GM21447 (cell line): ENCODE measurements around the gene PNPO.
"Not testable (repeated sequence)": the region's sequence is repeated elsewhere in the genome, so short reads cannot be mapped to it uniquely, and the experiment has no call there.

ENCODE experiments used
- ATAC-seq: cut with Tn5 transposase; IDR thresholded peaks from one replicate; pipeline ENCODE4 v1.9.1; 2021; ENCODE audit not compliant: unreplicated experiment

PNPO gene

GRCh38 chr17:47970725-47971499 is 29.5 kb downstream of the PNPO start, which contains the start of gene CDK5RAP3:
Gene CDK5RAP3 (plus strand): TSS chr17:47971113. CDS start chr17:47971147, 34 bp downstream.
- ATAC-seq, result peak; percentile 96

GRCh38 chr17:47973541-47973940 is 32.2 kb downstream of the PNPO start:
- no peak for ATAC-seq

- no peak for ATAC-seq
Observed at GRCh38 chr17:47975189-47975822, 33.9 kb downstream of the PNPO start.

DNA sequence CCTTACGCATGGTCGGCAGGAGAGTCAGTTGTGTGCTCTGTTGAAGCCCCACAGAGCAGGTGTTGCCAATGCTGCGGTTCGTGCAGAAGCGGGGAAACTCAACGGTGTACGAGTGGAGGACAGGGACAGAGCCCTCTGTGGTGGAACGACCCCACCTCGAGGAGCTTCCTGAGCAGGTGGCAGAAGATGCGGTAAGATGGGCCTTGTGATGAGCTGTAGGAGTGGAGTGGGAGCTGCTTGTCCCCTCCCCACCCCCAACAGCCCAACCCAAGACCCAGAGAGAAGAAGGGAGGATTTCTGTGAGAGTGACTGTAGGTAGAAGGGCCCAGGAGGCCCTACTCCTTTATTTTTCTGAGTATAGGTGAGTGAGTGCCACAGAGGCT is 34.4 kb downstream of the PNPO start:
- no peak for ATAC-seq

DNA sequence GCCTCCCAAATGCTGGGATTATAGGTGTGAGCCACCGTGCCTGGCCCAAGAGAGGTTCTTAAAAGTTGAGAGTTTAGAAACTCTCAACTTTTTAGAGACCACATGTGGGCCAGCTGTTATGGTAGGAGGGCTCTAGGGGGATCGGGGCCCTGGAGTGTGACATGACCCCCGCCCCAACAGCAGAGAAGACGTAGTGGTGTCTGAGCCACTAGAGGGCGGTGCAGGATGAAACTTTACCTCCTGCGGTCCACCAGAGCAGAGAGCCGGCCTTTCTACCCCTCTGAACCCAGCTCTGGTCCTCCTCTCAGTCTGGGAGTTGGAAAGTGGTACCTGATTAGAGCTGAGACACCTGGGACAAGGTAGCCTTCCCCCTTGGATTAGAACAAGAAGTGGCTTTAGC is 37.0 kb downstream of the PNPO start:
- no peak for ATAC-seq

DNA sequence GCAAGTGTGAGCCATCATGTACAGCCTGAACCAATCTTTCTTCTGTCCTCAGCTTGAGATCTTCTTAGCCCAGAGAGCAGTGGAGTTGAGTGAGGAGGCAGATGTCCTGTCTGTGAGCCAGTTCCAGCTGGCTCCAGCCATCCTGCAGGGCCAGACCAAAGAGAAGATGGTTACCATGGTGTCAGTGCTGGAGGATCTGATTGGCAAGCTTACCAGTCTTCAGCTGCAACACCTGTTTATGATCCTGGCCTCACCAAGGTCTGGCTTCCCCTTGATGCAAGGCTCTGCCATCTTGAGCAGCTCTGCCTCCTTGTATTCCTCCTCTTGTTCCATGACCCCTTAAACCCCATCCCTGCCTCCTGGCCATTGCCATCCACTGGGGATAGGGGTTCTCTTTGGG is 39.2 kb downstream of the PNPO start:
- ATAC-seq, result no peak

- no peak for ATAC-seq
Observed at GRCh38 chr17:47981462-47981861, 40.1 kb downstream of the PNPO start.

DNA sequence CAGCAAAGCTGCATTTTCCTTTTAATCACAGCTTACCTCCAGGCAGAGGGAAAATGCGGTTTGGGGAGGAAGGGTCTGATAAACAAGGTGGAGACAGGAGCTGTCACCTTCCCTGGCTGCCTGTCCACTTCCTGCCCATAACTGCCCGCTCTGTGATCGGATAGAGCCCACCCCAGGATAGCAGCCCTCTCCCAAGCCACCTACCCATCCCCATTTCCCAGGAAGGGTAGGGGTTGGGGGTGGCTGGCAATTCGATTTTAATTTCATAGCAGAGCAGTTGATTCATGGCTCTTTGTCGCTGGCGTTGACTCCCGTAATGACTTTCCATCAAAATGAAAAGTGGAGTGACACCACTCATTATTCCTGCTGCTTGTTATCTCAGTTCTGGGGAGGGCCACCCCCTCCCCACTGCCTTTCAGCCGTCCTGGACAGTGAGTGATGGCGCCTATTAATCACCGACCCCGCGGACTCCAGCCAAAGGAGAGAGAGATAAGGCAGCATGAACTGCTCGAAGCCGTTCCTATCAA is 40.8 kb downstream of the PNPO start:
- no peak for ATAC-seq

DNA sequence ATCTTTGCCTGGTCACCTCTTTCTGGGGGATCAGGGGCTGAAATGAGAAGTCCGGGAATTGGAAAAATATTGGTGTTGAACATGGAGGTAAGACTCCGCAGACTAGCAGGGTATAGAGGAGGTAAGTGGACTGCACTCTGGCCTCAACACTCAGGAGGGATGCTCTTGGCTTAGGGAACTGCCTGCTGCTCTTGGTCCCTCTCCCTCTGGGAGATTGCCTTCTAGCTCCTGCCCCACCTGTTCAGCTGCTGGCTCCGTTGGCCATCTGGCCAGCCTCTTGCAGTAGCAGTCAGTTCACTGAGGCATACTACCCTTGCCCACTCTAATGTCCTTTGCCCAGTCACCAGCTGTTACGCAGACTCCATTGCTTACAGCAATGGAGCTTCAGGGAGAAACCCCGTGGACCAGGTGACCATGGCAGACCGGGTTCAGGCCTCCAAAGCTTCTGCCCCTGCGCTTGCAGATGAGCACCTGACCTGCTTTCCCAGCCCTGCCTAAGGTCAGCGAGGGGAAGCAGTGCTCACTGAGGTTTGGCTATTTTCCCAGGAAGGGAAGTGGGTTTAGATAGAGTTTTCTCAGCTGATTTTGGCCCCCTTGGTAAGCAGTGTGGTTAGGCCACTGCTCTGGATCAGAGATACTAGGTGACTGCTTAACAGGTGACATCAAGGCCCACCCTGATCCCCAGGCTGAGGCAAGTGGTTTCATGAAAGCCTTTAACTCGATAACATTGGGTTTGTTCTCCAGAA is 41.4 kb downstream of the PNPO start:
- no peak for ATAC-seq

GRCh38 chr17:47983492-47984223 is 42.3 kb downstream of the PNPO start:
- no peak for ATAC-seq

DNA sequence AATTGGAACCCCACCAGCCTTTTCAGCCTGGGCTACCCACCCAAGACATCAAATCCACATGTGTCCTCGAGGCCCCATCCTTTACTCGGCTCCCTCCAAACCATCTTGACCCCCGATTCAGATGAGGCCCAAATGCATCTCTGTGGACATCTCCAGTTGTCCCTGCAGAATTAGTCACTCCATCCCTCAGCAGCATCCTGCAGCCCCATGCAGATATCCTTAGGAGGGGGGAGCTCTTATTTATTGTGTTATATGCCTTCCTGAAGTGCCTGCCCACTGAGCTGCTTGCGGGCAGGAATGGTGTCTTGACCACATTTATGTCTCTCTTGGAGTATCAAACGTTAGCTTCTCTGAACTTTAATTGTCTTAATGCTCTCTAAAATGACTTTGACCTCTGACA is 45.1 kb downstream of the PNPO start:
- no peak for ATAC-seq

DNA sequence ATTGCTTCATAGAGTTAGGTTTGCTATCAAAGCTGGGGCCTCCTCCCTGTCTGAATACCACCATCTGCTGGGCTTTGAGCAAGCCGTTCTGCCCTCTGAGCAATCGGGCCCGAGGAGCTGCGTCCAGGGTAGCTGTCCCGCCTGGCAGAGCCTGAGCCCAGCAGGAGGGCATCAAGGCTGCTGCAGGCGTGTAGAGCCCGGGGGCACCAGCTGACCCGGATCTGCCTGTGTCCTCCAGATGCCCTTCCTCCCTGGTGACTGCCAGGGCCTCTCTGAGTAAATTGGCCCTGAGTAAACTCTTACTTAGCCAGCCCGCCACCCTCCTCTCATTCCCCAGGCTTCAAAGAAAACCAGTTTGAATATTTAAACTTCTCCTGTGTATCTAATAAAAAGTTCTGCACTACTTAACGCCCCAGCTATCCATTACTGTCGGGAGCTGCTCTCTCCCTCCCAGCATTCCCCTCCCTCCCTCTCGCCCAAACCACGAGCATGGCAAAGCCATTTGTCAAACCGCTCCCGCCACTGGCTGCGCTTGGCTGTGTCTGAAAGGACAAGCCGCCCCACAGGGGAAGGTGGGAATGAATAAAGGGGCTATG is 46.0 kb downstream of the PNPO start:
- no peak for ATAC-seq

GRCh38 chr17:47988445-47988844 is 47.1 kb downstream of the PNPO start:
- ATAC-seq, result not testable (repeated sequence)

GRCh38 chr17:47989159-47989558 is 47.8 kb downstream of the PNPO start:
- no peak for ATAC-seq

DNA sequence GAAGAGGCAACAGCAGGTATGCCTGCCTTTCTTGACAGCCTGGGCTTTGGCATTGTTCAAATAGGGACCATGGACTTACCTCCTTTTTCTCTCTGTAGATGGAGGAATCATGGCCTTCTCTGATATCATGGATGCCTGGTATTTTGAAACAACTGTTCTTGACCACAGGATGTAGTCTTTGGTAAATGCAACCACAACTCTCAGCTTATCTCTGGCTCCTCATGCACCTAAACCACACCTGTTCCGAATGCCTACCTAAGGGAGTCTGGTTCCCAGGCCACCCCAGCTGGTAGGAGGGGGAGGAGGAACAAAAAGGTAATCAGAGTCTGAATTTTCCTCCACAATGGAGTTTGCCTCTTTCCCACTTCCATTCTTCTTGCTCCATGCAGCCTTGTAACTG is 48.3 kb downstream of the PNPO start:
- no peak for ATAC-seq

DNA sequence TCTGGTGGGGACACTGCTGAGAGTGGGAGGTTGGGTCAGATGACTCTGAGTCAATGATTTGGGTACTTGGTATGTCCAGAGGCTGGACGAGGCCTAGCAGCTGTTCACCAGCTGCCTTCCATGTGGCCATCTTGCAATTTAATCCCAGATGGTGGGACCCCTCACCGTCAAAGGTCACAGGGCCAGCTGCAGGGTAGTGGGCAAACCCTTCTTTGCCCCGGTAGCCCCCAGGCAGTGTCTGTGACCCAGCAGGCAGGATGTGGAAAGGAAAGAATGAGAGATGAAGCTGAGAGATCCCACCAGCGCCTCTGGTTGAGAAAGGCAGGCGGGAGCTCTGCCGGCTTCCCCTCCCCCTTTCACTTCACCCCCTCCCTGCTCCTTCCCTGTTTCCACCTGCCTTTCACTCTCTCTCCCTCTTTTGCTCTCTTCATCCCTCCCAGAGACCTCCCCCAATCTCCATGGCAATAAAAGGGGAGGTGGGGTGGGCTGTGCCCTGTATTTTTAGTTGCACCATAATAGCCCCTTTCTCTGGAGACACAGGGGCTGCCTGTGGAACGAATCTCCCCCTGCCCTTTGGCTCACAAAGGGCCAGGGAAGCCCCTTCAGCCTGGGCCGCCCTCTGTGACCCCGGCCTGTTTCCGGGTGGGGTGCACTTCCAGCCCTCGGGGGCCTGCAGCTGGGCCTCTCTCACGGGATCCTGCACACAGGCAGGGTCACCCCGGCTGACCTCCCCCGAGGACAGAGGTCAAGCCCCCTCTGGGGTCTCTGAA is 49.8 kb downstream of the PNPO start:
- ATAC-seq, result no peak

DNA sequence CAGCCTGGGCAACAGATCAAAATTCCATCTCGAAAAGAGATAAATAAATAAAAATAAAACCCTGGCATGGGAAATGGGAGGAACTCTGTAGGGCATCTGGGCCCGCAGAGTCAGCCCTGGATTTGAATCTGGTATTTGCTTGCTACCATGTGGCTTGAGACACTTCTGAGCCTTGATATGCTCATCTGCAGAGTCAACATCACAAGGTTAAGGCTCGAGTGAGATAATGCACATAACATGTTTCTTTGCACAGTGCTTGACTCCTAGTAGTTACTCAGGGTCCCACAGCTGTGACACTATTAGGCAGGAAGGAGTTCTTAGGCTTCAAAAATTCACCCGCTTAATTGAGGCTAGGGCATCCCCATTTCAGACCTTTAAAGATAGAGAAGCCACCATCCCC is 50.8 kb downstream of the PNPO start:
- ATAC-seq, result no peak

DNA sequence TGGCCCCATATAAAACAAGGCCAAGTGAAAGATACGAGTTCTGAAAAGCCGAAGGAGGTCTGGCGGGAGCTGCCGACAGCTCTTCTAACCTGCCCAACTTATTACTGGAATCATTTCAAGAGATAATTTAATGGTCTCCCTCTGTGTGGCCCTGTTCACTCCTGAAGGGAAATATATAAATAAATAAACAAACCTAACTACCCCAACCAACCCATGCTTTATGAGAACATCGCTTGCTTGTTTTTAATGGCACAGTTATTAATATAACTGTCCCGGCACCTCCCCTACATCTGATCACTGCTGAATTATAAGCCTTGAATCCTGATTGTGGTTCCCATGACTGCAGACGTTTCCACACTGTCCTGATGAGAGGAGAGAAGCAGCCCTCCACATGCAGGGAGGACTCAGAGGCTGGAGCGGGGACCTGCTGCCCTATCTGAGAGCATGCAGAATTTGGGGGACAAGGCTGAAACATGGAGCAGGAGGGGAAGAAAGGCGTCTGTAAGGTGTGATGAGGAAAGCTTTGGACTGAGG is 51.7 kb downstream of the PNPO start:
- ATAC-seq, result no peak

- ATAC-seq, result no peak
Observed at GRCh38 chr17:47993964-47994363, 52.6 kb downstream of the PNPO start.

GRCh38 chr17:47994724-47995123 is 53.4 kb downstream of the PNPO start:
- ATAC-seq, result no peak
